Spleen (tissue), 7 donors: ENCODE results near the gene TAF10.
A peak's percentile ranks its signal among the peaks of the same experiment; 100 is the strongest.

Experiments
- CTCF ChIP-seq, 11 experiments: fragments of 200-600 bp in 7 of 11; fragments of 450-650 bp in 4 of 11; sonication (generic) in 4 of 11; IDR thresholded peaks in 8 of 11; conservative IDR thresholded peaks in 3 of 11; 1 replicate in 7 of 11; 2 replicates in 4 of 11; pipeline versions ENCODE4 v1.4.0 to v1.8.0; 2016 to 2021; ENCODE audit warnings: antibody characterized with exemption in 11 of 11, inconsistent platforms in 4 of 11, mild to moderate bottlenecking in 1 of 11
- POLR2A ChIP-seq, 3 donors: fragments of 450-650 bp; IDR thresholded peaks; one replicate each; pipeline ENCODE4 v1.5.1; 2017; ENCODE audit warnings: antibody characterized with exemption in 3 of 3, mild to moderate bottlenecking in 1 of 3
- POLR2AphosphoS5 ChIP-seq, 3 donors: sonication (generic); formaldehyde crosslinking; IDR thresholded peaks; one replicate each; pipeline ENCODE4 v1.5.1; 2017; ENCODE audit warnings: antibody characterized with exemption in 3 of 3
- donor health status: DM: no; HTN: no; CAD: no; lungs with moderate emphysema.
- donor health status: DM: no; HTN: no; CAD: no.
- donor health status: DM: no; HTN: no; CAD: no.

- TF ChIP-seq CTCF (IDR thresholded peaks at IDR 0.05 in 8 of 11, conservative IDR thresholded peaks at IDR 0.05 in 3 of 11) (no peak), POLR2AphosphoS5 (IDR thresholded peaks at IDR 0.05) (peak in 1 of 3 donors; percentile 33), POLR2A (IDR thresholded peaks at IDR 0.05) (no peak)
Observed at GRCh38 chr11:6610591-6610990, 1.4 kb downstream of the TAF10 start.
